GM12891 (cell line): Measurements from ENCODE around the gene MAMDC2.

Source experiments
- PAX5 ChIP-seq: IDR thresholded peaks from 2 replicates; pipeline ENCODE4 v1.6.1; 2011; ENCODE audit warnings: low read length, moderate library complexity, mild to moderate bottlenecking; ENCODE audit not compliant: insufficient read depth, severe bottlenecking
- POLR2A ChIP-seq: IDR thresholded peaks from 2 replicates; pipeline ENCODE4 v1.6.1; 2011; ENCODE audit warnings: low read depth, low read length, control low read depth
- POLR2AphosphoS5 ChIP-seq: IDR thresholded peaks from 2 replicates; pipeline ENCODE4 v1.6.1; 2011; ENCODE audit warnings: low read depth, low read length, control low read depth
- SPI1 ChIP-seq: IDR thresholded peaks from 2 replicates; pipeline ENCODE4 v1.6.1; 2011; ENCODE audit warnings: low read depth, low read length, control low read depth

DNA sequence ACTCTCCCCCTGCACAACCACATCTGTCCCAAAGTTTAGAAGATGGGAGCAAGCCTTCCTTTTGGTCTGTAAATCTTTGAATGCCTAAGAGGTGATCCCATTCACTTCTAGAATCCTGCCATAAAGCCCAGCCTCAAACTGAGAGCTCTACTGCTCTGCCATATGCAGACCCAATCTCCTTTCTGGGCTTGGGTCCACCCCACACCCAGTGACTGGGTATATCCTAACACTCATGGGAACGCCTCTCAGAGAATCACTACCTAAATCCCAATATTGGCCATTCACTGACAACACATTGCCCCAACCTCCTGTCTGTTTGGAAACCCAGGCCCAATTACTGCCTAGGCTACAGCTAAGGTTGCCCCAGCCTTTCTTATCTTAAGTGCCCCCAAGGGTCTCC lies 90.7 kb downstream of the MAMDC2 start:
- no peak for TF ChIP-seq POLR2A
- no peak for TF ChIP-seq POLR2AphosphoS5
- TF ChIP-seq PAX5 = no peak
- no peak for TF ChIP-seq SPI1
